Fibroblast of lung (primary cell): ENCODE data around the gene SSH2.

ENCODE experiments used
- EZH2 ChIP-seq: IDR thresholded peaks from 2 replicates; pipeline ENCODE4 v1.5.1; 2012; ENCODE audit warnings: low read length, control low read depth, mild to moderate bottlenecking; ENCODE audit errors: missing control alignments
- TF ChIP-seq, protein P1 (sequence below), 2 donors: IDR thresholded peaks in 1 of 2; conservative IDR thresholded peaks in 1 of 2; 1 replicate in 1 of 2; 2 replicates in 1 of 2; pipeline ENCODE4 v1.5.1; 2011 to 2012; ENCODE audit warnings: low read length in 2 of 2, control low read depth in 1 of 2, inconsistent platforms in 1 of 2, low read depth in 1 of 2, mild to moderate bottlenecking in 1 of 2

DNA sequence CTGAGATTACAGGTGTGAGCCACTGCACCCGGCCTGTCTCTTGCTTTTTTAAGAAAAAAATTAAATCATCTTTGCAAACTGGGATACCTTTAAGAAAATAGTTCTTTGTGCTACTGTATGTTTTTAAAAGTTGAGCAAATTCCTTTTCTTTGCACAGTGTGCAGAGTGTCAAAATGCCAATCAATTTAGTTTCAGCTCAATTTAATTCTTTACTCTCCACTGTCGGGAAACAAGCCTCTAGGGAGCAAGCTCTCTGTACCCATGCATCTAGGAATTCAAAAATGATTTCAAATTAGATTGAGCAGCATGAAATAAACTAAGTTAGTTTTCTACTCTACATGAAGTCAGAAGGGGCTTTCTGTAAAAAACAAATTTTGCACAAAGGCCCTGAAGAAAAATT lies 165.8 kb downstream of the SSH2 start:
- TF ChIP-seq, protein P1, sequence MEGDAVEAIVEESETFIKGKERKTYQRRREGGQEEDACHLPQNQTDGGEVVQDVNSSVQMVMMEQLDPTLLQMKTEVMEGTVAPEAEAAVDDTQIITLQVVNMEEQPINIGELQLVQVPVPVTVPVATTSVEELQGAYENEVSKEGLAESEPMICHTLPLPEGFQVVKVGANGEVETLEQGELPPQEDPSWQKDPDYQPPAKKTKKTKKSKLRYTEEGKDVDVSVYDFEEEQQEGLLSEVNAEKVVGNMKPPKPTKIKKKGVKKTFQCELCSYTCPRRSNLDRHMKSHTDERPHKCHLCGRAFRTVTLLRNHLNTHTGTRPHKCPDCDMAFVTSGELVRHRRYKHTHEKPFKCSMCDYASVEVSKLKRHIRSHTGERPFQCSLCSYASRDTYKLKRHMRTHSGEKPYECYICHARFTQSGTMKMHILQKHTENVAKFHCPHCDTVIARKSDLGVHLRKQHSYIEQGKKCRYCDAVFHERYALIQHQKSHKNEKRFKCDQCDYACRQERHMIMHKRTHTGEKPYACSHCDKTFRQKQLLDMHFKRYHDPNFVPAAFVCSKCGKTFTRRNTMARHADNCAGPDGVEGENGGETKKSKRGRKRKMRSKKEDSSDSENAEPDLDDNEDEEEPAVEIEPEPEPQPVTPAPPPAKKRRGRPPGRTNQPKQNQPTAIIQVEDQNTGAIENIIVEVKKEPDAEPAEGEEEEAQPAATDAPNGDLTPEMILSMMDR (conservative IDR thresholded peaks at IDR 0.05 in 1 of 2, IDR thresholded peaks at IDR 0.05 in 1 of 2; ENCODE audit: low read depth in 1 of 2, low read length in 2 of 2): no peak
- TF ChIP-seq EZH2: no peak
